HL-60 (cell line): Measurements from ENCODE around the gene IFIT3.

Source experiments
- DNase-seq, 2 experiments: peaks; one replicate each; pipeline ENCODE4 v3.0.0-alpha.2; 2010 to 2020; ENCODE audit warnings: low read depth in 1 of 2, low spot score in 1 of 2
- H3K27ac ChIP-seq: fragments of 250-450 bp; sonication (Bioruptor Pico); replicated peaks from 2 replicates; pipeline ENCODE4 v1.5.1; 2020; ENCODE audit warnings: mild to moderate bottlenecking, moderate library complexity
- H3K27me3 ChIP-seq: fragments of 250-450 bp; sonication (Bioruptor Pico); 2 replicates; pipeline ENCODE4 v1.5.1; 2021; ENCODE audit warnings: mild to moderate bottlenecking, moderate library complexity; ENCODE audit not compliant: insufficient read depth, poor library complexity, severe bottlenecking
- H3K4me3 ChIP-seq: replicated peaks from 2 replicates; pipeline ENCODE4 v1.5.1; 2011; ENCODE audit warnings: mild to moderate bottlenecking, control low read depth, low read length; ENCODE audit not compliant: insufficient read depth
- GABPA ChIP-seq: IDR thresholded peaks from 2 replicates; pipeline ENCODE4 v1.6.1; 2012; ENCODE audit warnings: low read depth
- POLR2AphosphoS5 ChIP-seq: IDR thresholded peaks from 2 replicates; pipeline ENCODE4 v1.6.1; 2012; ENCODE audit warnings: low read depth
- REST ChIP-seq: IDR thresholded peaks from 2 replicates; pipeline ENCODE4 v1.6.1; 2012; ENCODE audit warnings: low read depth; ENCODE audit not compliant: insufficient replicate concordance
- SPI1 ChIP-seq: IDR thresholded peaks from 2 replicates; pipeline ENCODE4 v1.6.1; 2012; ENCODE audit warnings: low read depth, mild to moderate bottlenecking, borderline replicate concordance
- TF ChIP-seq, protein P1 (sequence below): IDR thresholded peaks from one replicate; pipeline ENCODE4 v1.5.1; 2011; ENCODE audit warnings: low read length, control low read depth, inconsistent platforms; ENCODE audit not compliant: insufficient read depth

IFIT3 gene

DNA sequence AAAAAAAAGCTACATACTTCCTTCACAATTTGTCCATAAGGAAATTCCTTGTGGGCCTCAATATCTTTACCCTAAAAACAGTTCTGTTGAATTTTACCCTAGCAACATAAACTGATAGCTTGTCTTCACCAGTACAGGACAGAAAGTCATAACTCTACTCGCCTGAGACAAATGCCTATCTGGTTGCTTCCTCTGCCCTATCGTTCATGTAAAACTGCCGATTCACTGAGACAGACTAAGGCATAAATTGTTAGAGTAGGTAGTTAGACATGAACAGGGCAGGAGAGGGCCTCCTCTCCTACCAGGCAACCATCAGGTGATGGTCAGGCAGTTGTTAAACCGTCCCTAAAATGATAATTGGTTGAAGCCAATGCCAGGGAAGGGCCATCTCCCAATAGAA lies 25.0 kb downstream of the IFIT3 start:
- Histone ChIP-seq H3K27me3 (no peaks in the 10 kb centered on the region), H3K27ac (no peak overlapping the region), H3K4me3 (no peak overlapping the region)
- TF ChIP-seq SPI1 = no peak
- no peak for DNase-seq

DNA sequence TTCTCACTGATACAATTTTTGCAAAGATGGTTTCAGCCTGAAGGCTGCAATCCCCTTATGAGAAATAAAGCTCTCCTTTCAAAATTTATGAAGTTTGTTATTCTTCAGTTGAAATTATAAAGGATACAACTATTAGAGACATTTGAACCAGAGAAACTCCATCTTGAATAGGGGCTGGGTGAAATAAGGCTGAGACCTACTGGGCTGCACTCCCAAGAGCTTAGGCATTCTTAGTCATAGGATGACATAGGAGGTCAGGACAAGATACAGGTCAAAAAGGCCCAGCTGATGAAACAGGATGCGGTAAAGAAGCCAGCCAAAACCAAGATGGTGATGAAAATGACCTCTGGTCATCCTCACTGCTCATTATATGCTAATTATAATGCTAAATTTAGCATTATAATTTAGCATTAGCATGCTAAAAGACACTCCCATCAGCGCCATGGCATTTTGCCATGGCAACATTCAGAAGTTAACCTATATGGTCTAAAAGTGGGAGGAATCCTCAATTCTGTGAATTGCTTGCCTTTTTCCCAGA lies 27.7 kb downstream of the IFIT3 start:
- no peak overlapping the region for H3K27ac ChIP-seq
- no peak overlapping the region for H3K4me3 ChIP-seq
- DNase-seq = no peak
- no peak for TF ChIP-seq REST
- TF ChIP-seq GABPA = no peak
- TF ChIP-seq, protein P1, sequence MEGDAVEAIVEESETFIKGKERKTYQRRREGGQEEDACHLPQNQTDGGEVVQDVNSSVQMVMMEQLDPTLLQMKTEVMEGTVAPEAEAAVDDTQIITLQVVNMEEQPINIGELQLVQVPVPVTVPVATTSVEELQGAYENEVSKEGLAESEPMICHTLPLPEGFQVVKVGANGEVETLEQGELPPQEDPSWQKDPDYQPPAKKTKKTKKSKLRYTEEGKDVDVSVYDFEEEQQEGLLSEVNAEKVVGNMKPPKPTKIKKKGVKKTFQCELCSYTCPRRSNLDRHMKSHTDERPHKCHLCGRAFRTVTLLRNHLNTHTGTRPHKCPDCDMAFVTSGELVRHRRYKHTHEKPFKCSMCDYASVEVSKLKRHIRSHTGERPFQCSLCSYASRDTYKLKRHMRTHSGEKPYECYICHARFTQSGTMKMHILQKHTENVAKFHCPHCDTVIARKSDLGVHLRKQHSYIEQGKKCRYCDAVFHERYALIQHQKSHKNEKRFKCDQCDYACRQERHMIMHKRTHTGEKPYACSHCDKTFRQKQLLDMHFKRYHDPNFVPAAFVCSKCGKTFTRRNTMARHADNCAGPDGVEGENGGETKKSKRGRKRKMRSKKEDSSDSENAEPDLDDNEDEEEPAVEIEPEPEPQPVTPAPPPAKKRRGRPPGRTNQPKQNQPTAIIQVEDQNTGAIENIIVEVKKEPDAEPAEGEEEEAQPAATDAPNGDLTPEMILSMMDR = no peak
- TF ChIP-seq SPI1 = no peak
- no peak for TF ChIP-seq POLR2AphosphoS5
- no peaks in the 10 kb centered on the region for H3K27me3 ChIP-seq

- TF ChIP-seq GABPA = no peak
- TF ChIP-seq, protein P1 = no peak
- no peak for TF ChIP-seq POLR2AphosphoS5
- no peak for TF ChIP-seq REST
- TF ChIP-seq SPI1 = no peak
These were observed 29.3 kb downstream of the IFIT3 start for GRCh38 chr10:89357096-89357495.

DNA sequence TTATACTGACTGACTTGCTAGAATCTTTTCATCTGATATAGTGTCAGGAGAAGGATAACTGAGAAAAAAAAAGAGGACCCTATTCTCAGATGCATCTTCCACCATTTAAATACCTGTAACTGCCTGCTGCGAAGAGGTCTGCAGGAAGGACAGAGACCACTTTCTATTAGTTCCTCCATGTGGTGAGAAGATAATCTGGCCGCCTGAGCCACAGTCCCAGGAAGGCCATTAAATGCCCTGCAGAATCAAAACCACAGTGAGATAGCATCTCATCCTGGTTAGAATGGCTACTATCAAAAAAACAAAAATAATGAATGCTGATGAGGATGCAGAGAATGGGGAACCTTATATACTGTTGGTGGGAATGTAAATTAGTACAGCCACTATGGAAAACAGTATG lies 30.2 kb downstream of the IFIT3 start:
- DNase-seq = no peak
- Histone ChIP-seq H3K27ac (no peak overlapping the region), H3K27me3 (no peaks in the 10 kb centered on the region), H3K4me3 (no peak overlapping the region)
- no peak for TF ChIP-seq POLR2AphosphoS5
- TF ChIP-seq GABPA = no peak
- TF ChIP-seq SPI1 = no peak
- no peak for TF ChIP-seq REST
- TF ChIP-seq, protein P1 = no peak

More at GRCh38 chr10:89357096-89357495, 29.3 kb downstream of the IFIT3 start:
- Histone ChIP-seq H3K27me3 (no peaks in the 10 kb centered on the region), H3K4me3 (no peak overlapping the region), H3K27ac (no peak overlapping the region)
- no peak for DNase-seq
